H1 (cell line): ENCODE data around the gene SIX1. TPM values are rescaled to one million over a fixed set of nuclear protein-coding genes. Genes with fewer than 3 reads are reported as not detected.

Experiments used
- CTCF ChIA-PET: fragments of 300-600 bp; sonication (Branson Sonifier 250); formaldehyde crosslinking; loops from one replicate; lab custom pipeline; 2021; ENCODE audit not compliant: partially characterized antibody; lab: Charles Lee
- POLR2A ChIA-PET: fragments of 300-600 bp; sonication (Branson Sonifier 250); formaldehyde crosslinking; loops from one replicate; lab custom pipeline; 2021; ENCODE audit warnings: inconsistent platforms; ENCODE audit not compliant: partially characterized antibody; lab: Charles Lee
- DNase-seq, 2 experiments: peaks; one replicate each; pipeline versions ENCODE4 v3.0.0 to v3.0.0-alpha.2; 2010 to 2022; ENCODE audit warnings: low spot score in 2 of 2, low read depth in 1 of 2, mixed read lengths in 1 of 2
- FAIRE-seq: peaks from 2 replicates; lab custom pipeline; 2011; peaks lifted over from hg19 to GRCh38; lab: Jason Lieb, UNC
- H2AFZ ChIP-seq: 2 replicates; pipeline ENCODE4 v1.8.1; 2012; ENCODE audit warnings: low read length, inconsistent platforms
- H2AK5ac ChIP-seq: 2 replicates; pipeline ENCODE4 v1.6.1; 2013; ENCODE audit warnings: low read depth, low read length
- H2BK120ac ChIP-seq: replicated peaks from 2 replicates; pipeline ENCODE3; 2013; ENCODE audit warnings: low read depth, low read length, inconsistent platforms
- H2BK12ac ChIP-seq: 2 replicates; pipeline ENCODE4 v1.6.1; 2013; ENCODE audit warnings: low read depth, low read length
- H2BK15ac ChIP-seq: 2 replicates; pipeline ENCODE4 v1.6.1; 2013; ENCODE audit warnings: low read length
- H2BK20ac ChIP-seq: 2 replicates; pipeline ENCODE4 v1.6.1; 2013; ENCODE audit warnings: low read length
- H2BK5ac ChIP-seq: 2 replicates; pipeline ENCODE4 v1.6.1; 2013; ENCODE audit warnings: low read depth, low read length
- H3K14ac ChIP-seq: 2 replicates; pipeline ENCODE4 v1.6.1; 2013; ENCODE audit warnings: inconsistent platforms; ENCODE audit not compliant: insufficient read length
- H3K18ac ChIP-seq: 2 replicates; pipeline ENCODE4 v1.6.1; 2013; ENCODE audit warnings: low read length; ENCODE audit errors: extremely low read depth
- H3K23ac ChIP-seq: 2 replicates; pipeline ENCODE4 v1.6.1; 2013; ENCODE audit warnings: inconsistent platforms; ENCODE audit not compliant: insufficient read length
- H3K23me2 ChIP-seq: 2 replicates; pipeline ENCODE4 v1.6.1; 2013; ENCODE audit warnings: low read depth, low read length
- H3K27ac ChIP-seq: 2 replicates; pipeline ENCODE4 v1.6.1; 2011; ENCODE audit warnings: low read depth, low read length, inconsistent platforms
- H3K27me3 ChIP-seq, 4 experiments: replicated peaks in 1 of 4; 1 replicate in 1 of 4; 2 replicates in 3 of 4; pipeline versions ENCODE4 v1.6.1 to v1.8.1; 2011 to 2013; ENCODE audit warnings: low read length in 3 of 4, mild to moderate bottlenecking in 3 of 4, inconsistent platforms in 2 of 4, mixed read lengths in 2 of 4, moderate library complexity in 1 of 4; ENCODE audit not compliant: control insufficient read depth in 3 of 4, insufficient read depth in 3 of 4; ENCODE audit errors: extremely low read depth in 1 of 4
- H3K36me3 ChIP-seq, 4 experiments: 2 replicates each; pipeline versions ENCODE4 v1.6.1 to v1.8.1; 2011 to 2013; ENCODE audit warnings: mild to moderate bottlenecking in 4 of 4, low read length in 3 of 4, moderate library complexity in 2 of 4, control low read depth in 1 of 4, inconsistent platforms in 1 of 4; ENCODE audit not compliant: insufficient read depth in 4 of 4, control insufficient read depth in 2 of 4
- H3K4ac ChIP-seq: replicated peaks from 2 replicates; pipeline ENCODE3; 2013; ENCODE audit warnings: low read length, low read depth, mixed read lengths, inconsistent platforms; ENCODE audit not compliant: insufficient read length
- H3K4me1 ChIP-seq, 4 experiments: replicated peaks in 1 of 4; 1 replicate in 1 of 4; 2 replicates in 3 of 4; pipeline versions ENCODE4 v1.6.1 to v1.8.1; 2011 to 2013; ENCODE audit warnings: low read length in 3 of 4, inconsistent platforms in 2 of 4, mixed read lengths in 1 of 4; ENCODE audit not compliant: insufficient read depth in 4 of 4, control insufficient read depth in 3 of 4
- H3K4me2 ChIP-seq, 2 experiments: 2 replicates each; pipeline versions ENCODE4 v1.6.1 to v1.8.1; 2011 to 2013; ENCODE audit warnings: low read depth in 2 of 2, low read length in 2 of 2, control low read depth in 1 of 2, inconsistent platforms in 1 of 2, mild to moderate bottlenecking in 1 of 2; ENCODE audit not compliant: insufficient read depth in 1 of 2
- H3K4me3 ChIP-seq, 4 experiments: fragments of 200-600, 300-600 bp in 1 of 4; sonication (generic), shearing (Covaris generic), sonication (Bioruptor Twin) in 1 of 4; 2 replicates each; pipeline versions ENCODE4 v1.5.1 to v1.8.1; 2011 to 2016; ENCODE audit warnings: low read length in 4 of 4, low read depth in 3 of 4, control low read depth in 2 of 4, inconsistent platforms in 2 of 4, mild to moderate bottlenecking in 2 of 4, mixed read lengths in 1 of 4, moderate library complexity in 1 of 4; ENCODE audit not compliant: insufficient read depth in 2 of 4; ENCODE audit errors: extremely low read depth in 1 of 4
- H3K56ac ChIP-seq: replicated peaks from 2 replicates; pipeline ENCODE3; 2013; ENCODE audit warnings: low read depth, mild to moderate bottlenecking, mixed read lengths, low read length, inconsistent platforms; ENCODE audit not compliant: insufficient read length
- H3K79me1 ChIP-seq: 2 replicates; pipeline ENCODE4 v1.6.1; 2013; ENCODE audit warnings: low read depth, low read length, control low read depth
- H3K79me2 ChIP-seq, 2 experiments: 2 replicates each; pipeline versions ENCODE4 v1.6.1 to v1.8.1; 2012 to 2013; ENCODE audit warnings: low read length in 2 of 2, mild to moderate bottlenecking in 2 of 2, inconsistent platforms in 1 of 2; ENCODE audit not compliant: insufficient read depth in 2 of 2, control insufficient read depth in 1 of 2
- H3K9ac ChIP-seq, 4 experiments: replicated peaks in 1 of 4; 1 replicate in 1 of 4; 2 replicates in 3 of 4; pipeline versions ENCODE4 v1.6.1 to v1.8.1; 2011 to 2013; ENCODE audit warnings: low read depth in 3 of 4, low read length in 3 of 4, control low read depth in 2 of 4, mild to moderate bottlenecking in 2 of 4, moderate library complexity in 2 of 4, inconsistent platforms in 1 of 4; ENCODE audit errors: extremely low read depth in 1 of 4
- H3K9me3 ChIP-seq, 2 experiments: 2 replicates each; pipeline versions ENCODE4 v1.6.1 to v1.8.1; 2012 to 2013; ENCODE audit warnings: mild to moderate bottlenecking in 2 of 2, moderate library complexity in 2 of 2, control low read depth in 1 of 2, inconsistent platforms in 1 of 2, low read depth in 1 of 2, low read length in 1 of 2, mixed read lengths in 1 of 2; ENCODE audit not compliant: insufficient read depth in 2 of 2
- H4K20me1 ChIP-seq, 2 experiments: replicated peaks in 1 of 2; 2 replicates each; pipeline versions ENCODE3 to v1.8.1; 2011 to 2013; ENCODE audit warnings: inconsistent platforms in 2 of 2, low read length in 2 of 2, mild to moderate bottlenecking in 1 of 2; ENCODE audit not compliant: insufficient read depth in 2 of 2, control insufficient read depth in 1 of 2
- H4K5ac ChIP-seq: 2 replicates; pipeline ENCODE4 v1.6.1; 2013; ENCODE audit warnings: low read length, low read depth, mixed read lengths, inconsistent platforms; ENCODE audit not compliant: insufficient read length
- H4K8ac ChIP-seq: 2 replicates; pipeline ENCODE4 v1.8.0; 2013; ENCODE audit warnings: mild to moderate bottlenecking, moderate library complexity, low read length, inconsistent platforms; ENCODE audit not compliant: insufficient read depth; ENCODE audit errors: extremely low read depth
- H4K91ac ChIP-seq: replicated peaks from 2 replicates; pipeline ENCODE3; 2013; ENCODE audit warnings: low read length, mixed read lengths, inconsistent platforms; ENCODE audit not compliant: insufficient read length
- BCL11A ChIP-seq, 2 experiments: IDR thresholded peaks; one replicate each; pipeline ENCODE4 v1.6.1; 2011; ENCODE audit warnings: low read depth in 2 of 2, low read length in 2 of 2, mild to moderate bottlenecking in 2 of 2
- CHD1 ChIP-seq: IDR thresholded peaks from 2 replicates; pipeline ENCODE4 v1.6.1; 2012; ENCODE audit warnings: low read depth, low read length, improper control_type of control experiment
- CREB1 ChIP-seq: IDR thresholded peaks from 2 replicates; pipeline ENCODE4 v1.6.1; 2012; ENCODE audit warnings: inconsistent platforms
- EGR1 ChIP-seq: IDR thresholded peaks from 2 replicates; pipeline ENCODE4 v1.6.1; 2011; ENCODE audit warnings: low read depth, low read length, borderline replicate concordance
- GTF2F1 ChIP-seq: IDR thresholded peaks from 2 replicates; pipeline ENCODE4 v1.6.1; 2012; ENCODE audit warnings: low read depth, low read length, improper control_type of control experiment, borderline replicate concordance
- JUND ChIP-seq: IDR thresholded peaks from 2 replicates; pipeline ENCODE4 v1.6.1; 2011; ENCODE audit warnings: mild to moderate bottlenecking, improper control_type of control experiment, low read length
- MAFK ChIP-seq: IDR thresholded peaks from 2 replicates; pipeline ENCODE4 v1.6.1; 2012; ENCODE audit warnings: low read depth, mild to moderate bottlenecking, improper control_type of control experiment, low read length
- NANOG ChIP-seq: IDR thresholded peaks from 2 replicates; pipeline ENCODE4 v1.6.1; 2011; ENCODE audit warnings: low read length, low read depth, mild to moderate bottlenecking, inconsistent platforms; ENCODE audit not compliant: insufficient read depth, poor library complexity, severe bottlenecking
- POU5F1 ChIP-seq: IDR thresholded peaks from 2 replicates; pipeline ENCODE4 v1.6.1; 2011; ENCODE audit warnings: low read depth, mild to moderate bottlenecking, low read length, moderate library complexity
- RAD21 ChIP-seq, 2 experiments: IDR thresholded peaks in 1 of 2; conservative IDR thresholded peaks in 1 of 2; 2 replicates each; pipeline ENCODE4 v1.6.1; 2011; ENCODE audit warnings: low read depth in 2 of 2, low read length in 2 of 2, improper control_type of control experiment in 1 of 2, inconsistent platforms in 1 of 2, mild to moderate bottlenecking in 1 of 2, moderate library complexity in 1 of 2
- SIN3A ChIP-seq, 2 experiments: IDR thresholded peaks in 1 of 2; conservative IDR thresholded peaks in 1 of 2; 2 replicates each; pipeline ENCODE4 v1.6.1; 2011 to 2012; ENCODE audit warnings: low read length in 2 of 2, improper control_type of control experiment in 1 of 2, low read depth in 1 of 2, mild to moderate bottlenecking in 1 of 2
- SP2 ChIP-seq: IDR thresholded peaks from 2 replicates; pipeline ENCODE4 v1.6.1; 2012; ENCODE audit warnings: mild to moderate bottlenecking, low read length, inconsistent platforms
- SP4 ChIP-seq: IDR thresholded peaks from 2 replicates; pipeline ENCODE4 v1.6.1; 2012; ENCODE audit warnings: low read length, inconsistent platforms
- TEAD4 ChIP-seq: IDR thresholded peaks from 2 replicates; pipeline ENCODE4 v1.6.1; 2012; ENCODE audit warnings: low read depth, low read length, inconsistent platforms, mixed read lengths
- polyA plus RNA-seq, 7 experiments: library from polyadenylated mRNA; depleted of rRNA in 3 of 7; stranded (reverse) in 5 of 7; unstranded in 2 of 7; fragments of >200 nt in 5 of 7; fragments of 200-250 nt in 2 of 7; gene quantifications; 1 replicate in 5 of 7; 2 replicates in 1 of 7; 4 replicates in 1 of 7; pipeline versions ENCODE4 v1.2.1 to v1.2.3, GENCODE V29; 2011 to 2013; ENCODE audit warnings: missing spikeins in 2 of 7, mixed read lengths in 2 of 7
- total RNA-seq: library from RNA; stranded (reverse); fragmentation: NEBNext Ultra II Directional; extraction: Animal tissue kit (Norgen Biotek cat#: 25700); gene quantifications from 2 replicates; pipeline ENCODE4 v1.2.1, GENCODE V29; 2021

SIX1 gene
- total and polyA plus RNA-seq, 2 of the 8 experiments (the other 6 are each of a cell fraction or from before 2014, with no cell fraction given), result 0.03 to 0.69 TPM

- Histone ChIP-seq H2BK20ac (no peak overlapping the region), H2BK120ac (no peak overlapping the region), H2BK5ac (no peak overlapping the region), H3K27ac (no peak overlapping the region), H3K23ac (no peak overlapping the region), H3K9me3 (no peaks in the 10 kb centered on the region), H3K4ac (no peak overlapping the region), H3K9ac (no peak overlapping the region), H3K14ac (no peak overlapping the region), H4K91ac (no peak overlapping the region), H3K4me2 (no peak overlapping the region; a peak in 2 of 4 replicates), H3K4me1 (peaks cover 0 to 2% (median 0%) of the 10 kb centered on the region in 4 experiments; a peak in 1 of 7 replicates), H3K79me2 (no peaks in the 10 kb centered on the region), H2AFZ (no peak overlapping the region), H3K79me1 (no peaks in the 10 kb centered on the region), H3K4me3 (no peak overlapping the region), H3K56ac (no peak overlapping the region), H3K27me3 (no peaks in the 10 kb centered on the region), H4K5ac (no peak overlapping the region), H2BK12ac (no peak overlapping the region), H3K23me2 (no peaks in the 10 kb centered on the region; the same call in 1 of the 2 replicates), H2BK15ac (no peak overlapping the region), H4K8ac (no peak overlapping the region), H4K20me1 (no peaks in the 10 kb centered on the region), H3K36me3 (no peaks in the 10 kb centered on the region), H2AK5ac (no peak overlapping the region), H3K18ac (no peak overlapping the region)
- CTCF ChIA-PET, result no interaction called here
- FAIRE-seq (peak; percentile 68), DNase-seq (no peak)
- POLR2A ChIA-PET, result no interaction called here
- TF ChIP-seq SP2 (no peak), EGR1 (no peak), TEAD4 (no peak), JUND (no peak), SP4 (no peak), CREB1 (no peak), RAD21 (IDR thresholded peaks at IDR 0.05 in 1 of 2, conservative IDR thresholded peaks at IDR 0.05 in 1 of 2; ENCODE audit: low read depth in 2 of 2, low read length in 2 of 2) (no peak), BCL11A (IDR thresholded peaks at IDR 0.05; ENCODE audit: low read depth in 2 of 2, low read length in 2 of 2) (no peak), CHD1 (no peak), POU5F1 (no peak), NANOG (no peak), GTF2F1 (no peak), MAFK (no peak), SIN3A (conservative IDR thresholded peaks at IDR 0.05 in 1 of 2, IDR thresholded peaks at IDR 0.05 in 1 of 2; ENCODE audit: low read depth in 1 of 2, low read length in 2 of 2) (no peak)
Observed at GRCh38 chr14:60599727-60600126, 49.5 kb downstream of the SIX1 start.
